GM23338 (cell line): ENCODE results near the gene MARVELD2. TPM values are rescaled to one million over a fixed set of nuclear protein-coding genes. Genes with fewer than 3 reads are reported as not detected.
"Not testable (repeated sequence)": the region's sequence is repeated elsewhere in the genome, so short reads cannot be mapped to it uniquely, and the experiment has no call there.

Source experiments
- ATAC-seq: fragments of 200-7000 bp; cut with Tn5 transposase; 3 replicates; pipeline ENCODE4 v1.9.1; 2020
- DNase-seq: peaks from one replicate; pipeline ENCODE4 v3.0.0-alpha.2; 2015; ENCODE audit warnings: low spot score
- H2AFZ ChIP-seq: fragments of 200-600 bp; sonication (generic); 2 replicates; pipeline ENCODE4 v1.8.0; 2016; ENCODE audit warnings: antibody characterized with exemption, mild to moderate bottlenecking, moderate library complexity
- H3F3A ChIP-seq: fragments of 200-600 bp; sonication (generic); replicated peaks from 2 replicates; pipeline ENCODE4 v1.8.0; 2017; ENCODE audit warnings: antibody characterized with exemption, mixed run types, low read depth
- H3K27ac ChIP-seq: fragments of 200-600 bp; sonication (generic); 2 replicates; pipeline ENCODE4 v1.6.1; 2016; ENCODE audit warnings: low read depth
- H3K27me3 ChIP-seq: fragments of 200-600 bp; sonication (generic); 2 replicates; pipeline ENCODE4 v1.8.0; 2016; ENCODE audit warnings: mild to moderate bottlenecking, mixed run types, moderate library complexity; ENCODE audit not compliant: insufficient read depth
- H3K36me3 ChIP-seq: fragments of 200-600 bp; sonication (generic); 2 replicates; pipeline ENCODE4 v1.8.0; 2016; ENCODE audit warnings: mild to moderate bottlenecking; ENCODE audit not compliant: insufficient read depth
- H3K4me1 ChIP-seq: fragments of 200-600 bp; sonication (generic); 2 replicates; pipeline ENCODE4 v1.8.0; 2016; ENCODE audit warnings: mild to moderate bottlenecking, moderate library complexity; ENCODE audit not compliant: insufficient read depth
- H3K4me2 ChIP-seq: fragments of 200-600 bp; sonication (generic); 2 replicates; pipeline ENCODE4 v1.7.1; 2017; ENCODE audit warnings: mixed run types
- H3K4me3 ChIP-seq: fragments of 200-600 bp; sonication (generic); 2 replicates; pipeline ENCODE4 v1.6.1; 2016; ENCODE audit warnings: mixed run types
- H3K79me2 ChIP-seq: fragments of 200-600 bp; sonication (generic); replicated peaks from 2 replicates; pipeline ENCODE4 v1.8.0; 2017; ENCODE audit warnings: mild to moderate bottlenecking; ENCODE audit not compliant: insufficient read depth
- H3K9me2 ChIP-seq: fragments of 200-600 bp; sonication (generic); 2 replicates; pipeline ENCODE4 v1.8.0; 2017; ENCODE audit not compliant: insufficient read depth
- H4K20me1 ChIP-seq: fragments of 200-600 bp; sonication (generic); replicated peaks from 2 replicates; pipeline ENCODE4 v1.8.0; 2017; ENCODE audit warnings: mild to moderate bottlenecking; ENCODE audit not compliant: insufficient read depth
- H3K27ac Mint-ChIP-seq: 2 replicates; pipeline ENCODE4 v1.8.0; 2020; ENCODE audit warnings: inconsistent platforms, mild to moderate bottlenecking, moderate library complexity, mixed read lengths
- H3K27me3 Mint-ChIP-seq: 3 replicates; pipeline ENCODE4 v1.8.0; 2022; ENCODE audit warnings: low read depth, mild to moderate bottlenecking, moderate library complexity, mixed read lengths, inconsistent platforms; ENCODE audit not compliant: insufficient read depth, poor library complexity
- H3K36me3 Mint-ChIP-seq: 3 replicates; pipeline ENCODE4 v1.8.0; 2021; ENCODE audit warnings: low read depth, mild to moderate bottlenecking, inconsistent platforms, moderate library complexity, mixed read lengths
- H3K4me1 Mint-ChIP-seq: 3 replicates; pipeline ENCODE4 v1.8.0; 2020; ENCODE audit warnings: mild to moderate bottlenecking, inconsistent platforms, mixed read lengths
- H3K4me3 Mint-ChIP-seq: 3 replicates; pipeline ENCODE4 v1.8.0; 2021; ENCODE audit warnings: moderate library complexity, mild to moderate bottlenecking, inconsistent platforms, mixed read lengths
- H3K9me3 Mint-ChIP-seq: 3 replicates; pipeline ENCODE4 v1.8.0; 2020; ENCODE audit warnings: moderate library complexity, mild to moderate bottlenecking, inconsistent platforms, mixed read lengths
- CREB1 ChIP-seq: fragments of 250-450 bp; sonication (Bioruptor Pico); IDR thresholded peaks from 2 replicates; pipeline ENCODE4 v1.5.0; 2020; ENCODE audit warnings: low read depth, mild to moderate bottlenecking, moderate library complexity
- EZH2 ChIP-seq: fragments of 200-600 bp; sonication (generic); IDR thresholded peaks from one replicate; pipeline ENCODE4 v1.8.0; 2017; ENCODE audit warnings: antibody characterized with exemption, mild to moderate bottlenecking, low read depth; ENCODE audit not compliant: unreplicated experiment
- EZH2phosphoT487 ChIP-seq: fragments of 200-600 bp; sonication (generic); IDR thresholded peaks from one replicate; pipeline ENCODE4 v1.8.1; 2018; ENCODE audit warnings: antibody characterized with exemption; ENCODE audit not compliant: unreplicated experiment
- JUNB ChIP-seq: IDR thresholded peaks from one replicate; pipeline ENCODE4 v1.6.1; 2016; ENCODE audit warnings: antibody characterized with exemption; ENCODE audit not compliant: unreplicated experiment
- NANOG ChIP-seq: IDR thresholded peaks from 2 replicates; pipeline ENCODE4 v1.6.1; 2016; ENCODE audit warnings: antibody characterized with exemption, borderline replicate concordance
- POLR2AphosphoS5 ChIP-seq: IDR thresholded peaks from 2 replicates; pipeline ENCODE4 v1.6.1; 2016; ENCODE audit warnings: antibody characterized with exemption, low read depth
- STAT1 ChIP-seq: IDR thresholded peaks from one replicate; pipeline ENCODE4 v1.6.1; 2016; ENCODE audit warnings: antibody characterized with exemption; ENCODE audit not compliant: unreplicated experiment
- ZNF114 ChIP-seq: fragments of 250-450 bp; sonication (Bioruptor Pico); IDR thresholded peaks from 2 replicates; pipeline ENCODE4 v1.5.0; 2020; ENCODE audit warnings: mild to moderate bottlenecking, moderate library complexity
- ZNF331 ChIP-seq: fragments of 250-450 bp; sonication (Bioruptor Pico); IDR thresholded peaks from 2 replicates; pipeline ENCODE4 v1.5.0; 2020; ENCODE audit warnings: low read depth, mild to moderate bottlenecking, moderate library complexity
- polyA plus RNA-seq: library from polyadenylated mRNA; unstranded; fragments of >200 nt; fragmentation: Nextera tagmentation; extraction: Ambion mirVana; gene quantifications from 2 replicates; pipeline ENCODE4 v1.2.1, GENCODE V29; 2016
- total RNA-seq: library from RNA; depleted of rRNA; stranded (reverse); fragments of >200 nt; shearing (Covaris generic); gene quantifications from 2 replicates; pipeline ENCODE4 v1.2.3, GENCODE V29; 2014
- TF ChIP-seq, protein P1 (sequence below), 2 experiments: fragments of 200-600 bp in 1 of 2; sonication (generic) in 1 of 2; conservative IDR thresholded peaks; 2 replicates each; pipeline versions ENCODE4 v1.5.1 to v1.6.1; 2016 to 2017; ENCODE audit warnings: antibody characterized with exemption in 2 of 2, low read depth in 2 of 2, mild to moderate bottlenecking in 2 of 2, moderate library complexity in 1 of 2
- TF ChIP-seq, protein P2 (sequence below): IDR thresholded peaks from 2 replicates; pipeline ENCODE4 v1.6.1; 2016; ENCODE audit warnings: antibody characterized with exemption
- TF ChIP-seq, protein P3 (sequence below): IDR thresholded peaks from one replicate; pipeline ENCODE4 v1.6.1; 2018; ENCODE audit warnings: antibody characterized with exemption; ENCODE audit not compliant: unreplicated experiment

Gene MARVELD2
- total and polyA plus RNA-seq, 2 experiments from 2014 or later, result 10.0 to 24.1 TPM

DNA sequence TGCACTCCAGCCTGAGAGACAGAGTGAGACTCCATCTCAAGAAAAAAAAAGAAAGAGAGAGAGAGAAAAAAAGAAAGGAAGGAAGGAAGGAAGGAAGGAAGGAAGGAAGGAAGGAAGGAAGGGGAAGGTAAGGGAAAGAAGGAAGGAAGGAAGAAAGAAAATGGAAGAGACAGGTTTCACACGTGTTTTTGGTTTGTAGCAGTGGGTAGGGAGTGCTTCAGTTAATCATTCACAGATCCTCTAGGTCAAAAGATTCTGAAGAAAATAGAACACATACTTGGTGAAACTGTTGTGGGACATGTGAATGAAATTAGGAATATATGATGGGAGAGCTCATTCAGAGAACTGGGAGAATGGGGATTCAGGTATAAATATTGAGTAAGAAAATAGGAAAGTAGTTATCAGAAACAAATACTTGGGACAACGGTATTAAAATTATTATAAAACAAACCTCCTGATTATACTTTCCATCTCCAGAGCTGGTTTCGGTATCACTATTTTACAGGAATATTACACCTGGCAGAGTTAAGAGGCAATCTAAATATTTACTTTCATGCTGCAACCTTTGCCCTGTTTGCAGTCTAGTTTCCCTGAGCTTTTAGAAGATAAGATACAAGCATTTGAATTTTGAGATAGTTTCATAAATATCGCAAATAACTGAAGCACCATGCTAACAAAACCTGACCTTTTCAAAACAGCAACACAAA, 37.2 kb downstream of the MARVELD2 start (continued):
- TF ChIP-seq, protein P1, sequence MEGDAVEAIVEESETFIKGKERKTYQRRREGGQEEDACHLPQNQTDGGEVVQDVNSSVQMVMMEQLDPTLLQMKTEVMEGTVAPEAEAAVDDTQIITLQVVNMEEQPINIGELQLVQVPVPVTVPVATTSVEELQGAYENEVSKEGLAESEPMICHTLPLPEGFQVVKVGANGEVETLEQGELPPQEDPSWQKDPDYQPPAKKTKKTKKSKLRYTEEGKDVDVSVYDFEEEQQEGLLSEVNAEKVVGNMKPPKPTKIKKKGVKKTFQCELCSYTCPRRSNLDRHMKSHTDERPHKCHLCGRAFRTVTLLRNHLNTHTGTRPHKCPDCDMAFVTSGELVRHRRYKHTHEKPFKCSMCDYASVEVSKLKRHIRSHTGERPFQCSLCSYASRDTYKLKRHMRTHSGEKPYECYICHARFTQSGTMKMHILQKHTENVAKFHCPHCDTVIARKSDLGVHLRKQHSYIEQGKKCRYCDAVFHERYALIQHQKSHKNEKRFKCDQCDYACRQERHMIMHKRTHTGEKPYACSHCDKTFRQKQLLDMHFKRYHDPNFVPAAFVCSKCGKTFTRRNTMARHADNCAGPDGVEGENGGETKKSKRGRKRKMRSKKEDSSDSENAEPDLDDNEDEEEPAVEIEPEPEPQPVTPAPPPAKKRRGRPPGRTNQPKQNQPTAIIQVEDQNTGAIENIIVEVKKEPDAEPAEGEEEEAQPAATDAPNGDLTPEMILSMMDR (conservative IDR thresholded peaks at IDR 0.05; ENCODE audit: low read depth in 2 of 2), result no peak
- no peak for TF ChIP-seq ZNF331 (CRISPR knock-in tag)
- TF ChIP-seq NANOG, result no peak

DNA sequence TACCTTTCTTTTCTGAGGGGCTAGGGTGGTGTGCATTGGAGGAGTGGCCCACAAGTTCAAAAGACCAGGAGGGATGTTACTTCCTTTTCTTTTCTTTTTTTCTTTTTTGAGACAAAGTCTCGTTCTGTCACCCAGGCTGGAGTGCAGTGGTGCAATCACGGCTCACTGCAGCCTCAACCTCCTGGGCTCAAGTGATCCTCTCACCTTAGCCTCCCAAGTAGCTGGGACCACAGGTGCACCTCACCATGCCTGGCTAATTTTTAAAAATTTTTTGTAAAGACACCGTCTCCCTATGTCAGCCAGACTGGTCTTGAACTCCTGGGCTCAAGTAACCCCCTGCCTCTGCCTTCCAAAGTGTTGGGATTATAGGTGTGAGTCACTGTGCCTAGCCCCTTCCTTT, 38.6 kb downstream of the MARVELD2 start:
- not testable (repeated sequence) for H3K4me1 Mint-ChIP-seq, H3K9me2 ChIP-seq, H3K4me3 ChIP-seq, H3K4me2 ChIP-seq, H3K27ac ChIP-seq, H3K27me3 Mint-ChIP-seq, DNase-seq, H3K79me2 ChIP-seq, H3K9me3 Mint-ChIP-seq, H3K36me3 Mint-ChIP-seq, H2AFZ ChIP-seq, H4K20me1 ChIP-seq, ATAC-seq, H3K36me3 ChIP-seq, H3K27me3 ChIP-seq, H3K4me1 ChIP-seq, H3F3A ChIP-seq, H3K4me3 Mint-ChIP-seq, H3K27ac Mint-ChIP-seq

DNA sequence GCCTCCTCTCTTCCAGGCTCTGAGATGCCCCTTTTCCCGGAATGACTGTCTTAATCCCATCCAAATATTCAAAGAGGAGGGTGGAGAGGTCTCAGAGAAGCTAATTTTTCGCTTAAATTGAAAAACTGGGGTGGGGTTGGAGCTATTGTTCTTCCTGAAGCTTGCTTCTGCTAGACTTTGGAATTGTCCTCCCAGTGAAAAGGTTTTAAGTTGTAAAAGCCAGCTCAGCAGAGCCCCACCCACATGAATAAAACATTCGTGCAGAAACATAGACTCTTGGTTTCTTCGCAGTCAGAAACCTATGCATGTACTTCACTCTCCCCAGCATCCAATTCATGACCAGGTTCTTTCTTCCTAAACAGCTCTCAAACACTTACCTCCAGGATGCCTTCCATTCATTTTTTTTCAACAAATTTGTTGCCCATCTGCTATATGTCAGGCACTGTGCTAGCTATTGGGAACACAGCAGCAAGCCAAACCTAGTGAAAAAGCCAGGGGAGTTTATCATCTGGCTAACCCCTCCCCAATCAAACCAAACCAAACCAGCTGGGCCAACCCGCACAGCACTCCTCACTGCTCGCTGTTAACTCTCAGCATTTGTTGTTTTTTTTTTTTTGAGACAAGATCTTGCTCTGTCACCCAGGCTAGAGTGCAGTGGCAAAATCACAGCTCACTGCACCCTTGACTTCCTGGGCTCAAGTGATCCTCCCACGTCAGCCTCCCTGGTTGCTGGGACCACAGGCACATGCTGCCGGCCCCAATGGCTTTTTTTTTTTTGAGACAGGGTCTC, 39.7 kb downstream of the MARVELD2 start:
- Mint-ChIP-seq H3K27me3 (no peaks in the 10 kb centered on the region), H3K27ac (no peak overlapping the region), H3K9me3 (no peaks in the 10 kb centered on the region), H3K36me3 (no peaks in the 10 kb centered on the region), H3K4me3 (no peak overlapping the region), H3K4me1 (no peaks in the 10 kb centered on the region)
- no peaks in the 10 kb centered on the region for H3K9me2 ChIP-seq
- no peak for TF ChIP-seq STAT1
- no peak for TF ChIP-seq CREB1 (CRISPR knock-in tag)
- TF ChIP-seq NANOG, result no peak
- TF ChIP-seq JUNB, result no peak
- TF ChIP-seq, protein P1 (conservative IDR thresholded peaks at IDR 0.05; ENCODE audit: low read depth in 2 of 2), result no peak
- TF ChIP-seq EZH2phosphoT487, result no peak
- TF ChIP-seq, protein P2, sequence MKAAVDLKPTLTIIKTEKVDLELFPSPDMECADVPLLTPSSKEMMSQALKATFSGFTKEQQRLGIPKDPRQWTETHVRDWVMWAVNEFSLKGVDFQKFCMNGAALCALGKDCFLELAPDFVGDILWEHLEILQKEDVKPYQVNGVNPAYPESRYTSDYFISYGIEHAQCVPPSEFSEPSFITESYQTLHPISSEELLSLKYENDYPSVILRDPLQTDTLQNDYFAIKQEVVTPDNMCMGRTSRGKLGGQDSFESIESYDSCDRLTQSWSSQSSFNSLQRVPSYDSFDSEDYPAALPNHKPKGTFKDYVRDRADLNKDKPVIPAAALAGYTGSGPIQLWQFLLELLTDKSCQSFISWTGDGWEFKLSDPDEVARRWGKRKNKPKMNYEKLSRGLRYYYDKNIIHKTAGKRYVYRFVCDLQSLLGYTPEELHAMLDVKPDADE, result no peak
- TF ChIP-seq, protein P3, sequence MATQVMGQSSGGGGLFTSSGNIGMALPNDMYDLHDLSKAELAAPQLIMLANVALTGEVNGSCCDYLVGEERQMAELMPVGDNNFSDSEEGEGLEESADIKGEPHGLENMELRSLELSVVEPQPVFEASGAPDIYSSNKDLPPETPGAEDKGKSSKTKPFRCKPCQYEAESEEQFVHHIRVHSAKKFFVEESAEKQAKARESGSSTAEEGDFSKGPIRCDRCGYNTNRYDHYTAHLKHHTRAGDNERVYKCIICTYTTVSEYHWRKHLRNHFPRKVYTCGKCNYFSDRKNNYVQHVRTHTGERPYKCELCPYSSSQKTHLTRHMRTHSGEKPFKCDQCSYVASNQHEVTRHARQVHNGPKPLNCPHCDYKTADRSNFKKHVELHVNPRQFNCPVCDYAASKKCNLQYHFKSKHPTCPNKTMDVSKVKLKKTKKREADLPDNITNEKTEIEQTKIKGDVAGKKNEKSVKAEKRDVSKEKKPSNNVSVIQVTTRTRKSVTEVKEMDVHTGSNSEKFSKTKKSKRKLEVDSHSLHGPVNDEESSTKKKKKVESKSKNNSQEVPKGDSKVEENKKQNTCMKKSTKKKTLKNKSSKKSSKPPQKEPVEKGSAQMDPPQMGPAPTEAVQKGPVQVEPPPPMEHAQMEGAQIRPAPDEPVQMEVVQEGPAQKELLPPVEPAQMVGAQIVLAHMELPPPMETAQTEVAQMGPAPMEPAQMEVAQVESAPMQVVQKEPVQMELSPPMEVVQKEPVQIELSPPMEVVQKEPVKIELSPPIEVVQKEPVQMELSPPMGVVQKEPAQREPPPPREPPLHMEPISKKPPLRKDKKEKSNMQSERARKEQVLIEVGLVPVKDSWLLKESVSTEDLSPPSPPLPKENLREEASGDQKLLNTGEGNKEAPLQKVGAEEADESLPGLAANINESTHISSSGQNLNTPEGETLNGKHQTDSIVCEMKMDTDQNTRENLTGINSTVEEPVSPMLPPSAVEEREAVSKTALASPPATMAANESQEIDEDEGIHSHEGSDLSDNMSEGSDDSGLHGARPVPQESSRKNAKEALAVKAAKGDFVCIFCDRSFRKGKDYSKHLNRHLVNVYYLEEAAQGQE, result no peak
- no peak for TF ChIP-seq POLR2AphosphoS5
- no peak for TF ChIP-seq ZNF331 (CRISPR knock-in tag)
- TF ChIP-seq ZNF114 (CRISPR knock-in tag), result no peak
- no peak for TF ChIP-seq EZH2
- H3F3A ChIP-seq, result no peaks in the 10 kb centered on the region
- H3K36me3 ChIP-seq, result no peaks in the 10 kb centered on the region
- H3K4me1 ChIP-seq, result no peaks in the 10 kb centered on the region
- DNase-seq (no peak), ATAC-seq (no peak; the same call in 1 of the 3 replicates)
- H3K27me3 ChIP-seq, result no peaks in the 10 kb centered on the region
- no peak overlapping the region for H3K27ac ChIP-seq
- no peaks in the 10 kb centered on the region for H3K79me2 ChIP-seq
- no peaks in the 10 kb centered on the region for H4K20me1 ChIP-seq
- no peak overlapping the region for H3K4me2 ChIP-seq
- peak overlapping the region; percentile 89; the same call in 1 of the 2 replicates for H2AFZ ChIP-seq
- H3K4me3 ChIP-seq, result no peak overlapping the region
